GM19438 (cell line): ENCODE data around the gene ATP10A.

Experiments used
- ATAC-seq: cut with Tn5 transposase; IDR thresholded peaks from one replicate; pipeline ENCODE4 v1.9.1; 2021; ENCODE audit warnings: low read depth; ENCODE audit not compliant: unreplicated experiment

The ATP10A gene

DNA sequence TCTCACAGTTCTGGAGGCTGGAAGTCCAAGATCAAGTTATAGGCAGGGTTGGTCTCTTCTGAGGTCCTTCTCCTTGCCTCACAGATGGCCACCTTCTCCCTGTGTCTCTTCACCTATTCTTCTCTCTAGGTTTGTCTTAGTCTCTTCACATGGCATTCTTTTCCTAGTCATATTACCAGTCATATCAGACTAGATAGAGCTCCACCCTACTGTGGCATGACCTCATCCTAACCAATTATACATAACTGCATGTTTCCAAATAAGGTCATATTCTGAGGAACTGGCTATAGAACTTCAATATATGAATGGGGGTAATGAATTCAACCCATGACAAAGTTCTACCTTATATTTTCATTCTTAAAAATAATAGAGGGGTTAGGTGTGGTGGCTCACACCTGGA is 227.9 kb downstream of the ATP10A start:
- no peak for ATAC-seq

DNA sequence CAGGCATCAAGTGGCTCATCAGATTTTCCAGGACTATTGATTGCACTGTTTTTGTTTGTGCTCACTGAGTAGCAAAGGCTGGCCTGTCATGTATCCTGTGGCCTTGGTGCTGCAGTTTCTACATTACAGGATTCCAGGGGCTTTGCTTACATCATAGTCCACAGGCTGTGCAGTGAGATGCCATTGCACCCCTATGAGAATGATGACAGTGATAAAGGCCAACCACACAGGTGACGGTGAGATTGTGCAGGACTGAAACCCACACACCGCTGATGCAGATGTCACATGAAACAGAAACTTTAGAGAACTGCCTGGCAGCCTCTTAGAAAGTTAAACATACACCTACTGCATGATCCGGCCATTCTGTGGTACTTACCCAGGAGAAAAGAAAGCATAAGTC is 229.3 kb downstream of the ATP10A start:
- no peak for ATAC-seq

DNA sequence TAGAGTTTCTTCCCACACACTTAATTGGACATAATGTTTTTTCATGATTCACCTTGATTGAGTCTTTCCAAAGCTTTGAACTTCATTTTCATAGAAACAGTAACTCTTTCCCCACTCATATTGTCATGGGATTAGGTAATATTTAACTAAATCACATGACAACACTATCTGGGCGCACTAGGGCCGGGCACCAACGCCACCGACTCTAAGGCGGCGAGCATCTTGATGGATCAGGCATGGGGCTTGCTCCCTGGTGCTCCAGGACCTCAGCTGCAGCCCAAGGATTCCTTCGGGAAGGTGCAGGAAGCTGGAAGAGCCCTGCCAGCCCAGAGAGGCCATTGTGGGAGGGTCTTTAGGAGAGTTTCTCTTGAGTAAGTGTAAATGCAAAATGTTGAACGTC is 231.2 kb downstream of the ATP10A start:
- ATAC-seq, result no peak
